ENCODE results near the gene APBB2.

The APBB2 gene

DNA sequence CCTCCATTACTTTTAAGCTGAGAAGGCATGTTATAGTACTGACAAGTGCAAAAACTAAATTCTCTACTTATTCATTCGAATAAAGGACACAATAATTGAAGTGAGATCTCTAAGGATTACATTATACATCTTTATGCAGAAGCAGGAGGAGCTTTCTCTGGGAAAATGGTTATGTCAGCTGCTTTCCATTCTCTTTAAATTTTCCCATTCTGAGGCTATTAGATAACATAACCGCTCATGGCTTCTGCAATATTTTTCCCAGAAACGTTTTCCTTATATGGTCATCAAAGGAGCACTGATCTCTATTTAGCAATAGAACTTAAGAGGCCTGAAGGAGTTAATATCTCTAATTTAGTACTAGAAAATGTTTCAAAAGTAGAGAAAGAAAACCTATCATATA lies 243.0 kb downstream of the APBB2 start:
- TF ChIP-seq, protein P1, sequence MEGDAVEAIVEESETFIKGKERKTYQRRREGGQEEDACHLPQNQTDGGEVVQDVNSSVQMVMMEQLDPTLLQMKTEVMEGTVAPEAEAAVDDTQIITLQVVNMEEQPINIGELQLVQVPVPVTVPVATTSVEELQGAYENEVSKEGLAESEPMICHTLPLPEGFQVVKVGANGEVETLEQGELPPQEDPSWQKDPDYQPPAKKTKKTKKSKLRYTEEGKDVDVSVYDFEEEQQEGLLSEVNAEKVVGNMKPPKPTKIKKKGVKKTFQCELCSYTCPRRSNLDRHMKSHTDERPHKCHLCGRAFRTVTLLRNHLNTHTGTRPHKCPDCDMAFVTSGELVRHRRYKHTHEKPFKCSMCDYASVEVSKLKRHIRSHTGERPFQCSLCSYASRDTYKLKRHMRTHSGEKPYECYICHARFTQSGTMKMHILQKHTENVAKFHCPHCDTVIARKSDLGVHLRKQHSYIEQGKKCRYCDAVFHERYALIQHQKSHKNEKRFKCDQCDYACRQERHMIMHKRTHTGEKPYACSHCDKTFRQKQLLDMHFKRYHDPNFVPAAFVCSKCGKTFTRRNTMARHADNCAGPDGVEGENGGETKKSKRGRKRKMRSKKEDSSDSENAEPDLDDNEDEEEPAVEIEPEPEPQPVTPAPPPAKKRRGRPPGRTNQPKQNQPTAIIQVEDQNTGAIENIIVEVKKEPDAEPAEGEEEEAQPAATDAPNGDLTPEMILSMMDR (IDR thresholded peaks at IDR 0.05; ENCODE audit: extremely low read depth, missing control alignments) = no peak
- no peak for DNase-seq (ENCODE audit: low spot score)

GRCh38 chr4:40969501-40969900 lies 244.8 kb downstream of the APBB2 start:
- no peak for DNase-seq (ENCODE audit: low spot score)
- TF ChIP-seq, protein P1 (IDR thresholded peaks at IDR 0.05; ENCODE audit: extremely low read depth, missing control alignments) = no peak

DNA sequence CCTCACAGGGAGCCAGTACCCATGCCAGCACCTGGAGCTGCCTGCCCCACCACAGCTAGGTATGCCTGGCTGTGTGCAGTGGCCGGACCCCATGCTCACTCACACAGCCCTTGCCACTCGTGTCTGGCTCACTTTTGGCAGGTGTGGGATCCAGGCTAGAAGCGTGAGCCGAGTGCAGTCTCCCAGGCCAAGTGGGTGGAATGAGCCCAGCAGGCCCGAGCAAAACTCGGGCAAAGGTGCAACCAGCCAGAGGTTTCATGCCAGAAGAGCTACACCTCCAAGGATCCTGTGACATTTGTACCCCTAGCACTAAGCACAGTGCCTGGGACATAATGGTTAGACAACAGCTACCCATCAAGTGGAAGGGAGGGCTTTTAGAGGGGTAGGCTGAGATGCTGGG lies 246.8 kb downstream of the APBB2 start:
- TF ChIP-seq, protein P1 (IDR thresholded peaks at IDR 0.05; ENCODE audit: extremely low read depth, missing control alignments) = no peak
- no peak for DNase-seq (ENCODE audit: low spot score)

DNA sequence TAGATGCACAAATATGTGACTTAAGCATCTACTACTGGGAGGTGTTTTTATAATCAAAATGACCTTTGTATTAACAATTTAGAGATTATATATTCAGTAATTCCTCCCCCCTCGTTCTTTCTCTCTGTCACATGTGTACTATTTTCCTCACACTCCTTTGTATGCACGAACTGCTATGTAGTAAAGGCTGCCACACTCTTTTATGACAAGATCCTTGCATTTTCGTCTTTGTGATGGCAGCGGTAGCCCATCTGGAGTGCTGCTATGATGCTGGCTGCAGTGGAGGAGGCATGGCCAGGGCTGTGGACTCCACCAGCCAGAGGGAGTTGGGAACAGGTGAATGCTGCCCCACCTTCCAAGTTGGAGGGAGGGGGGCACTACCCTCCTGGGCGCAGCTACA lies 248.3 kb downstream of the APBB2 start:
- DNase-seq (ENCODE audit: low spot score) = no peak
- TF ChIP-seq, protein P1 (IDR thresholded peaks at IDR 0.05; ENCODE audit: extremely low read depth, missing control alignments) = no peak

GRCh38 chr4:40963897-40964478 lies 250.4 kb downstream of the APBB2 start:
- DNase-seq (ENCODE audit: low spot score) = no peak
- TF ChIP-seq, protein P1 (IDR thresholded peaks at IDR 0.05; ENCODE audit: extremely low read depth, missing control alignments) = no peak

DNA sequence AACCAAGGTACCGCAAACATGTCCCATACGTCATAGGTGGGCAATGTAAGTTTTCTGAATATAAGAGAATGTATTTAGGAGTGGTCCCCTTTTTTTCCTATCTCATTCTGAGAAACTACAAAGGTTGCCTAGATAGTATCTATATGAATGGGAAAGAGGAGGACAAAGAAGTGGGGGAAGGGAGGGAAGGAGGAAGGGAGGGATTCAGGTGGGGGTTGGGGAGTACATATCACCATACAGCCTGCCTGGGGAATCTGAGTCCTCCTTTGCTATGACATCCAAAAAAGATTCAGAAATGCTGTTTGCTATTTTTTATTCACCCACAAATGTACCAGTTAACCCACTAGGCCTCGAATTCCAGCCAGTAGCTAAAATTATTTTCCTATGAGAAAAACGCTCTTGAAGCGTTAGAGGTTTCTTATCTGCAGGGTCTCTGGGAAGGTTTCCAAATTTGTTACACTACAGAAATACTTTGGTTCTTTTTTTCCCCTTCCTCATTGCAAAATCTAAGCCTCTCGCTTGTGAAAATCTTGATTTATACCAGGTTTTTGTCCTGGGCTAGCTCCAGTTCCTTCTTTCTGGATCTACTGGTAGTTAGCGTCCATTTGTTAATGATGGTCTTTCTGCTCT lies 251.7 kb downstream of the APBB2 start:
- TF ChIP-seq, protein P1 (IDR thresholded peaks at IDR 0.05; ENCODE audit: extremely low read depth, missing control alignments) = no peak
- DNase-seq (ENCODE audit: low spot score) = no peak

- TF ChIP-seq, protein P1 (IDR thresholded peaks at IDR 0.05; ENCODE audit: extremely low read depth, missing control alignments) = no peak
- DNase-seq (ENCODE audit: low spot score) = no peak
These were observed 253.4 kb downstream of the APBB2 start for GRCh38 chr4:40960941-40961340.

Data from GM20000 (cell line).